ENCODE results near the gene KIAA1755. TPM values are rescaled to one million over a fixed set of nuclear protein-coding genes. Genes with fewer than 3 reads are reported as not detected.

Gene KIAA1755
- total and polyA plus RNA-seq, 2 donors (not counting 1 experiment from before 2014, with no cell fraction given): not detected

GRCh38 chr20:38216746-38217595 lies 43.6 kb downstream of the KIAA1755 start:
- Histone ChIP-seq H3K9me3 (ENCODE audit: control extremely low read depth in 1 of 3, control insufficient read depth in 2 of 3, insufficient read depth in 1 of 3, low read length in 2 of 3) (no peaks in the 10 kb centered on the region), H3K27me3 (replicated peaks in 1 of 4; ENCODE audit: control extremely low read depth in 1 of 4, control insufficient read depth in 3 of 4, insufficient read depth in 4 of 4, low read length in 3 of 4) (no peaks in the 10 kb centered on the region), H3K36me3 (replicated peaks in 1 of 2; ENCODE audit: control extremely low read depth in 1 of 2, control insufficient read depth in 1 of 2, extremely low read depth in 1 of 2, insufficient read depth in 2 of 2, low read length in 1 of 2) (no peaks in the 10 kb centered on the region), H3K79me2 (ENCODE audit: control insufficient read depth, insufficient read depth, low read length) (no peaks in the 10 kb centered on the region), H3K4me3 (ENCODE audit: control extremely low read depth in 1 of 5, extremely low read depth in 1 of 5, insufficient read depth in 1 of 5, low read depth in 2 of 5, low read length in 4 of 5) (no peak overlapping the region), H3K27ac (ENCODE audit: low read length in 2 of 2) (no peak overlapping the region), H3K4me2 (replicated peaks; ENCODE audit: low read depth, low read length, poor library complexity, severe bottlenecking) (no peak overlapping the region), H3K4me1 (ENCODE audit: control insufficient read depth in 2 of 2, insufficient read depth in 2 of 2, low read length in 2 of 2) (peaks cover 0 to 4% of the 10 kb centered on the region in 2 donors), H4K20me1 (ENCODE audit: control insufficient read depth, insufficient read depth, low read length, poor library complexity, severe bottlenecking) (no peaks in the 10 kb centered on the region), H2AFZ (ENCODE audit: insufficient read depth, low read depth, low read length, poor library complexity, severe bottlenecking) (no peak overlapping the region), H3K9ac (ENCODE audit: low read length) (no peak overlapping the region)
- peaks cover 5% of the 10 kb centered on the region for H3K4me1 Mint-ChIP-seq
- no peak for ATAC-seq (ENCODE audit: low read depth)
- DNase-seq: no peak
- intact Hi-C loops (cut with micrococcal nuclease): no loop called here
- TF ChIP-seq CTCF (IDR thresholded peaks at IDR 0.05) (no peak), EZH2 (IDR thresholded peaks at IDR 0.05; ENCODE audit: borderline replicate concordance, insufficient read depth, low read depth, low read length, poor library complexity, severe bottlenecking) (no peak)
- ChIA-PET CTCF (interaction anchor here (1.1 to 16.2 kb wide), 5 partner anchors 12 to 157 kb away, joined by 3 to 494 read pairs (median 4); no protein-coding TSS in a partner anchor), POLR2A (no interaction called here)
- WGBS (ENCODE audit: insufficient coverage): 92% methylated on average over 20 of the region's 24 CpGs
- H3K4me3 Mint-ChIP-seq: no peak overlapping the region
- no peaks in the 10 kb centered on the region for H3K9me3 Mint-ChIP-seq (ENCODE audit: insufficient read depth)
- no peak overlapping the region for H3K27ac Mint-ChIP-seq
- H3K27me3 Mint-ChIP-seq: no peaks in the 10 kb centered on the region

GRCh38 chr20:38216201-38216600 lies 44.3 kb downstream of the KIAA1755 start:
- Histone ChIP-seq H3K4me1 (ENCODE audit: control insufficient read depth in 2 of 2, insufficient read depth in 2 of 2, low read length in 2 of 2) (peaks cover 0 to 4% of the 10 kb centered on the region in 2 donors), H3K36me3 (replicated peaks in 1 of 2; ENCODE audit: control extremely low read depth in 1 of 2, control insufficient read depth in 1 of 2, extremely low read depth in 1 of 2, insufficient read depth in 2 of 2, low read length in 1 of 2) (no peaks in the 10 kb centered on the region), H2AFZ (ENCODE audit: insufficient read depth, low read depth, low read length, poor library complexity, severe bottlenecking) (no peak overlapping the region), H3K4me3 (ENCODE audit: control extremely low read depth in 1 of 5, extremely low read depth in 1 of 5, insufficient read depth in 1 of 5, low read depth in 2 of 5, low read length in 4 of 5) (no peak overlapping the region), H3K79me2 (ENCODE audit: control insufficient read depth, insufficient read depth, low read length) (no peaks in the 10 kb centered on the region), H3K9me3 (ENCODE audit: control extremely low read depth in 1 of 3, control insufficient read depth in 2 of 3, insufficient read depth in 1 of 3, low read length in 2 of 3) (no peaks in the 10 kb centered on the region), H3K9ac (ENCODE audit: low read length) (no peak overlapping the region), H3K27ac (ENCODE audit: low read length in 2 of 2) (no peak overlapping the region), H3K27me3 (replicated peaks in 1 of 4; ENCODE audit: control extremely low read depth in 1 of 4, control insufficient read depth in 3 of 4, insufficient read depth in 4 of 4, low read length in 3 of 4) (no peaks in the 10 kb centered on the region), H3K4me2 (replicated peaks; ENCODE audit: low read depth, low read length, poor library complexity, severe bottlenecking) (no peak overlapping the region), H4K20me1 (ENCODE audit: control insufficient read depth, insufficient read depth, low read length, poor library complexity, severe bottlenecking) (no peaks in the 10 kb centered on the region)
- intact Hi-C loops (cut with micrococcal nuclease): no loop called here
- ChIA-PET CTCF (interaction anchor here (0.7 to 16.2 kb wide), 6 partner anchors 10 to 157 kb away, joined by 3 to 494 read pairs (median 4); no protein-coding TSS in a partner anchor), POLR2A (interaction anchor here (0.5 kb wide), 1 partner anchor 151 kb away, joined by 5 read pairs; no protein-coding TSS in a partner anchor)
- H3K9me3 Mint-ChIP-seq (ENCODE audit: insufficient read depth): no peaks in the 10 kb centered on the region
- peaks cover 5% of the 10 kb centered on the region for H3K4me1 Mint-ChIP-seq
- ATAC-seq (ENCODE audit: low read depth): no peak
- 90% methylated on average over 6 of the region's 6 CpGs for WGBS (ENCODE audit: insufficient coverage)
- peaks cover 3% of the 10 kb centered on the region for H3K27me3 Mint-ChIP-seq
- DNase-seq: no peak
- H3K4me3 Mint-ChIP-seq: no peak overlapping the region
- H3K27ac Mint-ChIP-seq: no peak overlapping the region
- TF ChIP-seq CTCF (IDR thresholded peaks at IDR 0.05): no peak
- TF ChIP-seq EZH2 (IDR thresholded peaks at IDR 0.05; ENCODE audit: borderline replicate concordance, insufficient read depth, low read depth, low read length, poor library complexity, severe bottlenecking): no peak
